Trophoblast cell (in vitro differentiated cells and primary cell): ENCODE data around the gene USP4.

Source experiments
- DNase-seq, 2 donors: peaks; one replicate each; pipeline ENCODE4 v3.0.0-alpha.2; 2016
- H2AFZ ChIP-seq: 2 replicates; pipeline ENCODE4 v1.6.1; 2013; ENCODE audit warnings: low read length, moderate library complexity, mild to moderate bottlenecking; ENCODE audit not compliant: insufficient read depth, poor library complexity
- H2AK5ac ChIP-seq: 2 replicates; pipeline ENCODE4 v1.6.1; 2013; ENCODE audit warnings: mild to moderate bottlenecking, low read length
- H2BK120ac ChIP-seq: 2 replicates; pipeline ENCODE4 v1.6.1; 2013; ENCODE audit warnings: low read length, mild to moderate bottlenecking, moderate library complexity; ENCODE audit not compliant: insufficient read depth, poor library complexity
- H2BK12ac ChIP-seq: 2 replicates; pipeline ENCODE4 v1.6.1; 2013; ENCODE audit warnings: mild to moderate bottlenecking, low read length, moderate library complexity
- H2BK5ac ChIP-seq: 2 replicates; pipeline ENCODE4 v1.6.1; 2013; ENCODE audit warnings: low read length, low read depth, moderate library complexity, mild to moderate bottlenecking; ENCODE audit not compliant: poor library complexity
- H3K14ac ChIP-seq: 2 replicates; pipeline ENCODE4 v1.6.1; 2013; ENCODE audit warnings: mild to moderate bottlenecking, low read length
- H3K18ac ChIP-seq: 2 replicates; pipeline ENCODE4 v1.6.1; 2013; ENCODE audit warnings: mild to moderate bottlenecking, low read length
- H3K23ac ChIP-seq: 2 replicates; pipeline ENCODE4 v1.6.1; 2013; ENCODE audit warnings: low read length
- H3K27ac ChIP-seq: 2 replicates; pipeline ENCODE4 v1.5.1; 2013; ENCODE audit warnings: low read depth, mild to moderate bottlenecking, inconsistent platforms, low read length, moderate library complexity
- H3K27me3 ChIP-seq: 2 replicates; pipeline ENCODE4 v1.6.1; 2013; ENCODE audit warnings: inconsistent platforms, mild to moderate bottlenecking, low read length, moderate library complexity; ENCODE audit not compliant: insufficient read depth
- H3K36me3 ChIP-seq, 2 experiments: 1 replicate in 1 of 2; 2 replicates in 1 of 2; pipeline ENCODE4 v1.6.1; 2013; ENCODE audit warnings: low read length in 2 of 2, mild to moderate bottlenecking in 2 of 2, moderate library complexity in 1 of 2; ENCODE audit not compliant: insufficient read depth in 2 of 2, control insufficient read depth in 1 of 2
- H3K4ac ChIP-seq: 2 replicates; pipeline ENCODE4 v1.6.1; 2013; ENCODE audit warnings: low read depth, mild to moderate bottlenecking, low read length, moderate library complexity
- H3K4me1 ChIP-seq, 2 experiments: 1 replicate in 1 of 2; 2 replicates in 1 of 2; pipeline ENCODE4 v1.6.1; 2013; ENCODE audit warnings: low read length in 2 of 2, mild to moderate bottlenecking in 2 of 2, moderate library complexity in 1 of 2; ENCODE audit not compliant: insufficient read depth in 2 of 2, control insufficient read depth in 1 of 2
- H3K4me2 ChIP-seq: 2 replicates; pipeline ENCODE4 v1.6.1; 2013; ENCODE audit warnings: inconsistent platforms, mild to moderate bottlenecking, low read length, moderate library complexity
- H3K4me3 ChIP-seq: 2 replicates; pipeline ENCODE4 v1.5.1; 2013; ENCODE audit warnings: mild to moderate bottlenecking, low read depth, low read length, inconsistent platforms
- H3K79me1 ChIP-seq: one replicate; pipeline ENCODE4 v1.6.1; 2013; ENCODE audit warnings: low read length
- H3K79me2 ChIP-seq: 2 replicates; pipeline ENCODE4 v1.6.1; 2013; ENCODE audit warnings: low read length, mild to moderate bottlenecking; ENCODE audit not compliant: control insufficient read depth, insufficient read depth, poor library complexity
- H3K9ac ChIP-seq: 2 replicates; pipeline ENCODE4 v1.6.1; 2013; ENCODE audit warnings: mild to moderate bottlenecking, low read length
- H3K9me3 ChIP-seq: 2 replicates; pipeline ENCODE4 v1.6.1; 2013; ENCODE audit warnings: low read depth, mild to moderate bottlenecking, control low read depth, inconsistent platforms, low read length; ENCODE audit not compliant: insufficient read depth
- H4K12ac ChIP-seq: 2 replicates; pipeline ENCODE4 v1.6.1; 2013; ENCODE audit warnings: low read depth, mild to moderate bottlenecking, low read length, moderate library complexity
- H4K8ac ChIP-seq: 2 replicates; pipeline ENCODE4 v1.6.1; 2013; ENCODE audit warnings: low read depth, mild to moderate bottlenecking, low read length, moderate library complexity
- H4K91ac ChIP-seq: one replicate; pipeline ENCODE4 v1.6.1; 2013; ENCODE audit warnings: low read depth, mild to moderate bottlenecking, low read length, moderate library complexity
- WGBS: extraction: QIAGEN DNeasy Blood & Tissue Kit; methylation state at CpG from one replicate; pipeline ENCODE4 v1.1.7; 2013; ENCODE audit warnings: missing lambda C conversion rate; ENCODE audit not compliant: insufficient read length, insufficient coverage; ENCODE audit errors: extremely low coverage; 5-methylcytosine and 5-hydroxymethylcytosine counted together

The USP4 gene

DNA sequence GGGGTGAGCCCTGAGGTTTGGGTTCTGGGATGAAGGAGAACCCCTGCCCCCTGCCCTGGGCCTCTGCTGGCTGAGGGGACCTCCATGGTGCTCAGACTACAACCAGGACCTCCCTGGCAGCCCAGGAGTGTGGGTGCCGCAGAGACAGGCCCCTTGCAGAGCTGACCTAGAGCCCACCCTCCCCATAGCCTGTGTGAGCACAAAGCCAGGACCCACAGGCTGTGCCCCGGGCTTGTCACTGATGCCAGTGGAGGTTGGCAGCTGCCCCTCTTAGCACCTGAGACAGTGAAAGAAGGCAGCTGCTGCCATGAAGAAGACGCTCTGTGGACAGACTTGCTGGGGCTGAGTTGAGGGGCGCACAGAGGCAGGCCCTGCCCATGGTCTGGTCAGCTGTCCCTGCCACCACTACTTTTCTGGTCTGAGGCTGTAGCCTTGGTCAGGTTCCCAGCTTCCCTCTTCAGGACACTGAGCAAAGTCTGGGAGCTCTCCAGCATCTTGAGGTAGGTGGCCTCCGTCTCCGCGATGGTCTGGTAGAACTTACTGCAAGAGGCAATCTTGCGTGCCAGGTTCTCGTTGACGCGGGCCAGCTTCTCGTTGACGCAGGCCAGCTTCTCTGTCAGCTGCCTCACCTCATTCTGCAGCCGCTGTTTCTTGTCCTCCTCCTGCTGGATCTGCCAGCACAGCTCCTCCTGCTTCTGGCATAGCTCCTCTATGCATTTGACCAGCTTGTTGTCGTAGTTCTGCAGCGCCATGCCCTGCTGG is 23.0 kb downstream of the USP4 start:
- no peaks in the 10 kb centered on the region for H3K4me1 ChIP-seq
- H3K4me2 ChIP-seq = no peak overlapping the region
- H2BK12ac ChIP-seq = no peak overlapping the region
- no peak overlapping the region for H3K14ac ChIP-seq
- H3K27ac ChIP-seq = no peak overlapping the region
- H3K9me3 ChIP-seq = no peaks in the 10 kb centered on the region
- no peak overlapping the region for H4K8ac ChIP-seq
- H3K4me3 ChIP-seq = no peak overlapping the region
- no peaks in the 10 kb centered on the region for H3K79me1 ChIP-seq
- no peaks in the 10 kb centered on the region for H3K27me3 ChIP-seq
- H4K12ac ChIP-seq = no peak overlapping the region
- WGBS = no CpG with 5 or more reads among the region's 16 CpGs
- no peak overlapping the region for H4K91ac ChIP-seq
- H2BK120ac ChIP-seq = no peak overlapping the region
- no peak overlapping the region for H3K9ac ChIP-seq
- no peak for DNase-seq
- no peak overlapping the region for H3K18ac ChIP-seq
- peaks cover 34 to 39% of the 10 kb centered on the region in 2 experiments for H3K36me3 ChIP-seq
- H3K4ac ChIP-seq = no peak overlapping the region
- no peak overlapping the region for H2BK5ac ChIP-seq
- no peak overlapping the region for H3K23ac ChIP-seq
- H2AFZ ChIP-seq = no peak overlapping the region
- H3K79me2 ChIP-seq = no peaks in the 10 kb centered on the region
- H2AK5ac ChIP-seq = no peak overlapping the region

- H4K8ac ChIP-seq = no peak overlapping the region
- H3K9me3 ChIP-seq = no peaks in the 10 kb centered on the region
- no peak overlapping the region for H4K12ac ChIP-seq
- H2AFZ ChIP-seq = no peak overlapping the region
- no peak overlapping the region for H3K27ac ChIP-seq
- H3K18ac ChIP-seq = no peak overlapping the region
- no peak overlapping the region for H2BK5ac ChIP-seq
- no peak overlapping the region for H3K9ac ChIP-seq
- no peak overlapping the region for H2BK120ac ChIP-seq
- WGBS = no CpG with 5 or more reads among the region's 1 CpG
- H3K4me2 ChIP-seq = no peak overlapping the region
- DNase-seq = no peak
- H3K4ac ChIP-seq = no peak overlapping the region
- no peak overlapping the region for H4K91ac ChIP-seq
- H2AK5ac ChIP-seq = no peak overlapping the region
- H3K14ac ChIP-seq = no peak overlapping the region
- H3K23ac ChIP-seq = no peak overlapping the region
- no peaks in the 10 kb centered on the region for H3K79me1 ChIP-seq
- peaks cover 34 to 38% of the 10 kb centered on the region in 2 experiments for H3K36me3 ChIP-seq
- no peak overlapping the region for H3K4me3 ChIP-seq
- no peaks in the 10 kb centered on the region for H3K79me2 ChIP-seq
- no peak overlapping the region for H2BK12ac ChIP-seq
- no peaks in the 10 kb centered on the region for H3K4me1 ChIP-seq
- H3K27me3 ChIP-seq = no peaks in the 10 kb centered on the region
These were observed 25.8 kb downstream of the USP4 start for GRCh38 chr3:49313896-49314688.

DNA sequence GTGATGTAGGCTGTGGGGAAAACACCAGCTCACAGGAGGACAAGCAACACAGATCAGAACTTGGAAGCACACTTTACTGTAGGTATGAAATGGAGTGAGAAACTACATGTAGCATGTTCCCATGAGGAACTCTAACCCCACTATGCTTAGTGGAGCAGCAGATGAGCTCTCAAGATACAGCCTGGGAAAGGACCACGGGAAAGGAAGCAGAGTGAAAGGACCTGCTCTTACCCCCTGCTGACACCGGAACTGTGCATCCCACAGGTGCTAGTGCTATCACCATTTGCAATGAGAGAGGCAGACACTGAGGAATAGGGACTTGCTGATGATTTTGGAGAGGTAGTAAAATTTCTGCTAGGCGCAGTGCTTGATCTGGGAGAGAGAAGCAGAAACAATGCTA is 28.6 kb downstream of the USP4 start:
- Histone ChIP-seq H3K27ac (no peak overlapping the region), H3K9me3 (no peaks in the 10 kb centered on the region), H3K23ac (no peak overlapping the region), H3K9ac (no peak overlapping the region), H3K4me3 (no peak overlapping the region), H4K8ac (no peak overlapping the region), H4K12ac (no peak overlapping the region), H3K27me3 (no peaks in the 10 kb centered on the region), H2AK5ac (no peak overlapping the region), H2BK12ac (no peak overlapping the region), H3K4ac (no peak overlapping the region), H3K4me1 (no peaks in the 10 kb centered on the region), H2AFZ (no peak overlapping the region), H2BK5ac (no peak overlapping the region), H3K79me1 (no peaks in the 10 kb centered on the region), H3K14ac (no peak overlapping the region), H4K91ac (no peak overlapping the region), H3K4me2 (no peak overlapping the region), H2BK120ac (no peak overlapping the region), H3K18ac (no peak overlapping the region), H3K79me2 (no peaks in the 10 kb centered on the region), H3K36me3 (peaks cover 26 to 35% of the 10 kb centered on the region in 2 experiments)
- no CpG with 5 or more reads among the region's 3 CpGs for WGBS
- DNase-seq = no peak

GRCh38 chr3:49310677-49311076 is 29.2 kb downstream of the USP4 start:
- no peak overlapping the region for H3K4me3 ChIP-seq
- H3K23ac ChIP-seq = no peak overlapping the region
- H3K36me3 ChIP-seq = peaks cover 27 to 38% of the 10 kb centered on the region in 2 experiments
- no peak overlapping the region for H4K91ac ChIP-seq
- H2AK5ac ChIP-seq = no peak overlapping the region
- no peak overlapping the region for H3K4me2 ChIP-seq
- no peak overlapping the region for H3K18ac ChIP-seq
- no peak overlapping the region for H3K9ac ChIP-seq
- H2BK120ac ChIP-seq = no peak overlapping the region
- H3K79me2 ChIP-seq = no peaks in the 10 kb centered on the region
- H2BK12ac ChIP-seq = no peak overlapping the region
- DNase-seq = no peak
- no peaks in the 10 kb centered on the region for H3K9me3 ChIP-seq
- no peak overlapping the region for H2BK5ac ChIP-seq
- H3K27ac ChIP-seq = no peak overlapping the region
- H3K14ac ChIP-seq = no peak overlapping the region
- H2AFZ ChIP-seq = no peak overlapping the region
- no peak overlapping the region for H3K4ac ChIP-seq
- no peak overlapping the region for H4K8ac ChIP-seq
- H3K27me3 ChIP-seq = no peaks in the 10 kb centered on the region
- no peaks in the 10 kb centered on the region for H3K79me1 ChIP-seq
- no CpG with 5 or more reads among the region's 1 CpG for WGBS
- no peak overlapping the region for H4K12ac ChIP-seq
- no peaks in the 10 kb centered on the region for H3K4me1 ChIP-seq
